RKO (cell line): ENCODE data around the gene WFDC2.
A peak's percentile ranks its signal among the peaks of the same experiment; 100 is the strongest.
"Not testable (repeated sequence)": the region's sequence is repeated elsewhere in the genome, so short reads cannot be mapped to it uniquely, and the experiment has no call there.

ENCODE experiments used
- DNase-seq: peaks from one replicate; pipeline ENCODE4 v3.0.0-alpha.2; 2016; ENCODE audit warnings: low spot score

WFDC2 gene

DNA sequence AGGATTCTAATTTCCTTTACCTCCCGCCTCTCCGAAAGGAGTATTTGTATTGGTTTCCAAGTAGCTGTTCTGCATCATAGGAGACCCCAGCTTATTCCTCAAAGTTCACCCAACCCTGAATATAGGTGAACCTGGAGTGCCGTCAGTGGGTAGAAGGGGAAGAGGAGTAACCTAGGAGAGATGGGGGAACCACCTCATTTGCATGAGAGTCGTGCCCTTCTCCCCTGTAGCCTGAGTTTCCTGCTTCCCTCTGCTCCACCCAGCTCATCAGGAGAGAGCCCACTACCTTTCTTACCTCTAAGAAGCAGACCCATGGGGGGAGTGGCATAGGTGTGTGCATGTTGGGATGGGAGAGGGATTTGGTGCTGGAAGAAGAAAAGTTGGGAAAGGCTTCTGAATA is 17.3 kb upstream of the WFDC2 start:
- no peak for DNase-seq

DNA sequence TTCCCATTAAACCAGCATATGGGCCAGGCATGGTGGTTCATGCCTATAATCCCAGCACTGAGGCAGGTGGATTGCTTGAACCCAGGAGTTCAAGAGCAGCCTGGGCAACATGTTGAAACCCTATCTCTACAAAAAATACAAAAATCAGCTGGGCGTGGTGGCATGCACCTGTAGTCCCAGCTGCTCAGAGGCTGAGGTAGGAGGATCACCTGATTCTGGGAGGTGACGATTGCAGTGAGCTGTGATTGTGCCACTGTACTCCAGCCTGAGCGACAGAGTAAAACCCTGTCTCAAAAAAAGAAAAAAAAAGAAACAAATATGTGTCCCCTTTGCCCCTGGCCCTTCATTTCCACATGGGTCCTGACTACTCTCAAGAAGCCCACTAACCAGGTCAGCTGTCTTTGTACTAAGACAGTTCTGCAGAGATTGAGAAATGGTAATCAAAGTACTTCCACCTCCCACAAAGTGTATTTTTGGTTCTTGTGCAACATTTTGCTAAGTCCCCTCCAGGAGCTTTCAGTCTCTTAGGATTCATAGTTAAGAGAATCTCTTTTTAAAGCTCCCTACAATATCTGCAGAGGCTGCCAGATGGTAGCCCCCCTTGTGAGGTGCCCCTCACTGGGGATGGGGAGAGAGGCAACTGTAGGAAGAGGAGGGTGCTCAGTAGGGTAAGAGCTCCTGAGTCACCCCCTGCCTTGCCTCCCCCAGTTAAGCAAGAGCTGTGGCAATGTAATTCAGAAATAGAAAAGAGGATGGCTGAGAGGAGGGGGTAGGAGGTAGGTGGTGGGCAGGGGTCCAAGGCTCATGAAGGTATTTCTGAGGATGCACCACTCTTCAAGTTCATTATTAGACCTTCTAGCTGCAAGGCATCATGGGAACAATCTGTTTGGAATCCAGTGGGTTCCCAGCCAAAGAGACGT is 16.5 kb upstream of the WFDC2 start:
- DNase-seq: no peak

DNA sequence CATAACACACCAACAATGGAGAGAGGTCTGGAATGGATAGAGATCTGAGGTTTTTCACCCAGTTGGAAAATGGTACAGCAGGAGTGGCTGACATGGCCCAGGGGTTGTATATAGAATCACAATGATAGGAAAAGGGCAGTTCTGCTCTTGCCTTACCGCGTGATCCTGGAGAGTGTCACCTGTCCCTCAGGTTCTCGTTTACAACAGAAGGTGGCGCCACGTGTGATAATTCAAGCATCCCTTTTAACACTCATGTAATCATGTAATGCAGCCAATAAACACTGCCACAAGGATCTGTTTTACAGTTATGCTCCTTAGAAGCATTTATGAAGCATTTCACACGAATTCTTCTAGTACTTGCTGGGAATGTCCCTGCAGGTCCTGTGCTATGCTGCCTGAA is 12.9 kb upstream of the WFDC2 start:
- peak; percentile 23 for DNase-seq

DNA sequence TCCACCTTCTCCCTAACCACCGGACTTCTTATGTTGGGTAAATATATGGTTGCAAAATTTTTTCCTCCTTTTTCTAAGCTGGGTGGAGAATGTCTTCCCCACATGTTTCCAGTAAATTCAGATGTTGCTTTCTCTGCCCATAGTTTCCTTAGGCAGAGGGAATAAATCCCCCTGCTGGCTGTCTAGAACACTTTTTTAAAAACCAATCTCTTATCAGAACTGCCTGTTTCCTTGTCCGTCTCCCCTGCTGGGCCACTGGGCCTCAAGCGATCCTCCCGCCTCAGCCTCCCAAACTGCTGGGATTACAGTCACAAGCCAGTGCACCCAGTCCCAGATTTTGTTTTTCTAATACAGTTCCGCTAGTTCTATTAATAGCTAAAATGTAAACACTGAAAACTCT is 9.9 kb upstream of the WFDC2 start:
- peak; percentile 52 for DNase-seq

DNA sequence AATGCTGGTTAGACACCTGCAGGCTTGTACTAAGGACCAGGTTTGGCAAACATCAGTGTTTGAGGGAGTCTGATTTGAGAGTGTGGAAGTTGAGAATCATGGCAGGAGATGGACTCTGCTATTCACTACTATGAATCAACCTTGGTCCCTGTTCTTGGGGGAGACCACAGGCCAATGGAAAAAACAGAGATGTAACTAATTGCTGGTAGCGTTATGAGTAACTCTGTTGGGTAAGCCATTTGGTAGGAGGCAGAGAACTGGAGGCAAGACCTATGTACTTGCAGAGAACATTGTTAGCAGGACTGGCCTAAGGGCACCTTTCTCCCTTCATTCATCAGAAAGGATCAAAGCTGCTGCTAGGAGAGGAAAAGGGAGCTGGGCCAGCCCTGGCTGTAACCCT is 8.3 kb upstream of the WFDC2 start:
- no peak for DNase-seq

DNA sequence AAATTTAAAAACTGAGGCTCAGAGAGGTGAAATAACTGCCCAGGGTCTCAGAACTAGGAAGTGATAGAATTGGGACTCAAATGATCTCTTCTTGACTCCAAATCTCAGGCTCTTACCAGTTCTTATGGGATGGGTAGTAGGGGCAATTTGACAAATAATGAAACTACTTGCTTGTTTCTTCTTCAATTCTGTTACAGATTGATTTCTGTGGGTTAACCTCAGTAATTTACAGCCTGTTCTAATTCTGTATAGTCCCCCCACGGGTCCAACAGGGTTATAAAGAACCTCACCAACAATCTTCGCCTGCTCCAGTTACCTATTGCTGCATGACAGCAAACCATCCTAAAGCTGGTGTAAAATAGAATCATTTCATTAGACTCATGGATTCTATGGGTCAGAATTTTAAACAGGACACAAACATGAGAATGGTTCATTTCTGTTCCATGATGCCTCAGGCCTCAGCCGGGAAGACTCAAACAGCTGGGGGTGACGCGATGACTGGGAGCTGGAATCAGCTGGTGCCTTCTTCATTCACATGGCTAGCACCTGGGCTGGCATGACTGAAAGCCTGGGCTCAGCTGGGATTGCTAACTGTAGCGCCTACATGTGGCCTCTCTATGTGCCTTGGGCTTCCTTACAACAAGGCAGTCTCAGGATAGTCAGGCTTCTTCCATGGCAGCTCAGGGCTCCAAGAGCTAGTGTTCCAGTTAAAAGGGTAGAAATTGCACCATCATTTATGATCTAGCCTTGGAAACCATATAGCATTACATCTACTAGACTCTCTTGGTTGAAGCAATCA is 6.6 kb upstream of the WFDC2 start:
- DNase-seq: no peak

DNA sequence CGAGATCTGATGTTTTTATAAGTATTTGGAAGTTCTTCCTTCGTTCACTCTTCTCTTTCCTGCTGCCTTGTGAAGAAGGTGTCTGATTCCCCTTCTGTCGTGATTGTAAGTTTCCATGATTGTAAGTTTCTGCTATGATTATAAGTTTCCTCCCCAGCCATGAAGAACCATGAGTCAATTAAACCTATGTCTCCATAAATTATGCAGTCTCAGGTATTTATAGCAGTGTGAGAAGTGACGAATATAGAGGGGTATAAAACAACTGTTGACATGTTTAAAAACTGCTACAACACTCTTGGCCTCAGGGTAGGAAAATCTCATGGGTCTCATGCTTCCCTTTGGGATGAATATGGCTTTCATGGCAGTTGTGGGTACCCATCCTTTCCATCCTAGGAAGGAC is 5.8 kb upstream of the WFDC2 start:
- DNase-seq: no peak

DNA sequence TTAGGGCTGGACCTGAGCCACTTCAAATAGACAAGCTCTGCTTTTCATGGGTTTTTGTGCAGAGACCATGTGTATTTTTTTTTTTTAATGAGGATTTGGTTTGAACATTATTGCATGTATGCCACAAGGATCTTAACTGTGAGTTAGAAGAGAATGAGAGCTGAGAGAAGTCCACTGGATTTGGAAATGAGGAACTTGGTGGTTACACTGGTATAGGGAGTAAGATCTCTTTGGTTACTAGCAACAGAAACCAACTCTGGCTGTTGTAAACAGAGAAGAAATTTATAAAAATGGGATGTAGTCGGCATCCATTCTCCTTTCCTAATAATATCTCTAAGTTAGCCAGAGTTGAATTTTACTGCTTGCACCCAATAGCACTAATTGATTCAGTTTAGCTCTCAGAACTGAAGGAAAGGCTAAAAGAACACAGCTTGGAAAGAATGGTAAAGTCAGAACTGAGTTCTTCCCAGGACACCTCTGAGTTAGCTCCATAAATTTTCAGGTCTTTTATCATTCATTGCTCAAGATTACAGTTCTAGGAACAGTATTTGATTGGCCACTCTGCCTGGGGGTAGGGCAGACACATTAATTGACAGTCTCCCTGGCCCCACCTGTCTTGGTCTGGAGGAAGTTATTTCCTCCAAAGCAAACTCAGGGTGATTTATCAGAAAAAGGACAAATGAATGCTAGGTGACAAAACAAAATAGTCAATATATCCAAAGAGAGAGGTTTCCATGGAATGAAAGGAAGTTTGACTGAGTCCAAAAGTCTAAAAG is 3.9 kb upstream of the WFDC2 start:
- no peak for DNase-seq

DNA sequence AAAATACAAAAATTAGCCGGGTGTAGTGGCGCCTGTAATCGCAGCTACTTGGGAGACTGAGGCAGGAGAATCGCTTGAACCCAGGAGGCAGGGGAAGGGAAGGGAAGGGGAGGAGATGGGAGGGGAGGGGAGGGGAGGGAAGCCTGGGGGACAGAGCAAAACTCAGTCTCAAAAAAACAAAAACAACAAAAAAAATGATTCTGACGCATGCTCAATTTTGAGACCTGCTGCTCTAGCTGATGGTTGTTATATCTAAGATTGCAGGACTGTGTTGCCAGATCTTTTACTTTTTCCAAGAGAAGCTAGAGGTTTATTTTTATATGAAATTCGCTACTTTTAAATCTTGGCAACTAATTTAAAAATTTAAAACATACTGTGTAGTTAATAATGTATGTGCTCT is 2.4 kb upstream of the WFDC2 start:
- DNase-seq: no peak

DNA sequence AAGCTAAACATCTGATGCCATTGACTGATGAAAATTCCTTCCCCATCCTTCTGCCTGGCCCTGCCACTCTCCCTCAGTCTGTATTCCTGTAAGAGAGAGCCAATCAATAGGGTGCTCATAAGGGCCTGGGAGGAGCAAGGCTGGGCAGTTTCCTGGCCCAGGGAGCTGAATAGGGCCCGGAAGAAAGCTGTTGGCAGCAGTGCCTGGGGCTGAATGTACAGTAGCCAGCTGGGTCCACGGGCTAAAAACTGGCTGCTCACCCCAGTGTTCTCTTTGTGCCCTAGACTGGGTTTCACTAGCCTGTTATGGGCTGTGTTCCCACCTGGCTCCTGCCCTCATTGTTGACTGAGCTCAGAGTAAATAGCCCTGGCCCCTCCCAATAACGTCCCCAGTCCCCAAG is 1.7 kb upstream of the WFDC2 start:
- no peak for DNase-seq

DNA sequence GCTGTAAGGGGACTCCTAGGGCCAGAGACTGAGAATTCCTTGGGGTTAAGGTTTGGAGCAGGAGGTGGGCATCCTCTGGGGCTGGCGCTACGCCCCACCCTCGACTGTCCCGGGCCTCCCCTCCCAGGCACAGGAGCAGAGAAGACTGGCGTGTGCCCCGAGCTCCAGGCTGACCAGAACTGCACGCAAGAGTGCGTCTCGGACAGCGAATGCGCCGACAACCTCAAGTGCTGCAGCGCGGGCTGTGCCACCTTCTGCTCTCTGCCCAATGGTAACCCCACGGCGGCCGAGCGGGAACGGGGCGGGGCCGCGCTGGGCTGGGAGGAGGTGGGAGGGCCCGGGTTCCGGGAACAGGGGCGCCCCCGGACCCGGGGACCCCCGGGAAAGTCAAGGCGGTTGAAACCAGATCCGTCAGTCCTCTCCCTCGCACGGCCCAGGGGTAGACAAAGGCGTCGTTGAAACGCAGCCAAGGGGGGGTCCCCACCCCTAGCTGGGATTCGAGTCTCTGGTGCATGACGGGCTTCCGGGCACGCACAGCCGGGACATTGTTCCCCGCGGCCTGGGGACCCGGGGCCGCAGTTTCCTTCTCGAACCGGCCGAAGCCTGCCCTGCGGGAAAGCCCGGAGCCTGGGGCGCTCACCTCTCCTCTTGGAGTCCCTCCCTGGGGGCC is 844 bp downstream of the WFDC2 start:
- DNase-seq: no peak

DNA sequence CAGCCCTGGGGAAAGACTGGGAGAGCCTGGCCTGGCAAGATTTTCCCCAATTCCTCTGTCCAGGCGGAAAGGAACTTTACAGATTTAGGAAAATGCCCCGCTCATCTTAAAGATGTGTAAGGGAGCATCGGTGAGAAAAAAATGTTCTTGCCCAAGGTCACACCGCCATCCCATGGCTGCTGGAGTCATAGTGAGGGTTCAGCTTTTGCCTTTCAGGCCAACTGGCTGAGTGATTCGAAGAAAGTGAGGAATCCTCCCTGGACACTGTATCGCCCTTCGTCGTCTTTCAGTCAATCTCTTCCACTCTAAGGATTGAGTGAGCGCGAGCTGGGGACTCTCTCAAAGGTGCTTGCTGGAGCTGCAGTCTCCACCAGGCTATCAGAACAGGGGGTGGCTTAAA is 1.4 kb downstream of the WFDC2 start:
- no peak for DNase-seq

DNA sequence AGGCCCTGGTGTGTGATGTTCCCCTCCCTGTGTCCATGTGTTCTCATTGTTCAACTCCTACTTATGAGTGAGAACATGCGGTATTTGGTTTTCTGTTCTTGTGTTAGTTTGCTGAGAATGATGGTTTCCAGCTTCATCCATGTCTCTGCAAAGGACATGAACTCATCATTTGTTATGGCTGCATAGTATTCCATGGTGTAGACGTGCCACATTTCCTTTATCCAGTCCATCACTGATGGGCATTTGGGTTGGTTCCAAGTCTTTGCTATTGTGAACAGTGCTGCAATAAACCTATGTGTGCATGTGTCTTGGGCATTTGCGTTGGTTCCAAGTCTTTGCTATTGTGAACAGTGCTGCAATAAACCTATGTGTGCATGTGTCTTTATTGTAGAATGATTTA is 2.7 kb downstream of the WFDC2 start:
- not testable (repeated sequence) for DNase-seq

DNA sequence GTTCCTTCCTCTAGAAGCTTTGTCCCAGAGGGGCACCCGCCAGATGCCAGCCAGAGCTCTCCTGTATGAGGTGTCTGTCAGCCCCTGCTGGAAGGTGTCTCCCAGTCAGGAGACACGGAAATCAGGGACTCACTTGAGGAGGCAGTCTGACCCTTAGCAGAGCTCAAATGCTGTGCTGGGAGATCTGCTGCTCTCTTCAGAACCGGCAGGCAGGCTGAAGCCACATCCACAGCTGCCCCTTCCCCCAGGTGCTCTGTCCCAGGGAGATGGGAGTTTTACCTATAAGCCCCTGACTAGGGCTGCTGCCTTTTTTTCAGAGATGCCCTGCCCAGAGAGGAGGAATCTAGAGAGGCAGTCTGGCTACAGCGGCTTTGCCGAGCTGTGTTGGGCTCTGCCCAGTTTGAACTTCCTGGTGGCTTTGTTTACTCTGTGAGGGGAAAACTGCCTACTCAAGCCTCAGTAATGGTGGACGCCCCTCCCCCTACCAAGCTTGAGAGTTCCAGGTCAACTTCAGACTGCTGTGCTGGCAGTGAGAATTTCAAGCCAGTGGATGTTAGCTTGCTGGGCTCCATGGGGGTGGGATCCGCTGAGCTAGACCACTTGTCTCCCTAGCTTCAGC is 8.1 kb downstream of the WFDC2 start:
- DNase-seq: not testable (repeated sequence)

DNA sequence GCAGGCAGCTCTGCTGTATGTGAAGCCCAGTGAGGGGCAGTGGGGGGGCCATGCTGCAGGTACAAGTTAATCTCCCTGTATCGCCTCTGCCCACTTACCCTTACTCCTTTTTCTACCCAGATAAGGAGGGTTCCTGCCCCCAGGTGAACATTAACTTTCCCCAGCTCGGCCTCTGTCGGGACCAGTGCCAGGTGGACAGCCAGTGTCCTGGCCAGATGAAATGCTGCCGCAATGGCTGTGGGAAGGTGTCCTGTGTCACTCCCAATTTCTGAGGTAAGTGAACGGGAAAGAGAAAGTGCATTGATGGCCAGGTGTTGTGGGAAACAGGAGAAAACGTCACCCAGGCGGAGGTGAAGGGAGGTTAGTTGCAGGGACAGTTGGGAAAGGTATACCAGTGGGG is 10.3 kb downstream of the WFDC2 start:
- no peak for DNase-seq

DNA sequence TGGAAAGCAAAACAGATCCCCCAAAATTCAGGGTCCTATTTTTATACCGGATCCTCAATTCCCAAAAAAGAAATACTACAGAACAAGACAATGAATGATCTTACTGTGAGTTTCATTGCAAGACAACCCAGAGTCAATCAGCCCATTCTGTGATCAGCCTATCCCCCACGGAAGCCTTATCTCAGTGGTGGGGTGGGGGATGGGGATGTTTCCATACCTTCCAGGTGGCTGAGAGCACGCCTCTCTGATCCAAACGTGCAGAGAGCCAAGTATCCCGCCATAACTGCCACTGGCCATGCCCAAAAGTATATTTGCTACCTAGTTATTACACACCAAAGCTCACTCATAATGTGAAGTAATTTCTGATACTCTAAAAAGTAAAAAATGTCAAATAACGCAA is 15.1 kb downstream of the WFDC2 start:
- DNase-seq: no peak

DNA sequence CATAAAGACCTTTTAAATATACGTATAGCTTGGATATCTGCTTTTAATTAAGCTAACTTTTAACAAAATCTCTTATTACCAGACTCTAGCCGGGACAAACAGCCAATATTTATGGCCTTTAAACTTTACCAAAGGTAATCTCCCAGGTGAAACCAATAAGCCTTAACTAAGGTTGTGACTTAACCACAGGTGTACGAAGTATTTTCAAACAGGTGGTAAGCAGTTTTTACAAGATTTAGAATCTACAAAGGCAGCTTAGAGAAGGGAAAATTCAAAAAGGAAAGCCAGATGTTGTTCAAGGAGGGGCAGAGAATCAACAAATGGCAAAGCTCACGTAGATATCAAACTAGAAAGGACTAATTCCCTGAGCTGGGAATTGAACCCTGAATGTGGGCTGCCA is 15.8 kb downstream of the WFDC2 start:
- DNase-seq: no peak

DNA sequence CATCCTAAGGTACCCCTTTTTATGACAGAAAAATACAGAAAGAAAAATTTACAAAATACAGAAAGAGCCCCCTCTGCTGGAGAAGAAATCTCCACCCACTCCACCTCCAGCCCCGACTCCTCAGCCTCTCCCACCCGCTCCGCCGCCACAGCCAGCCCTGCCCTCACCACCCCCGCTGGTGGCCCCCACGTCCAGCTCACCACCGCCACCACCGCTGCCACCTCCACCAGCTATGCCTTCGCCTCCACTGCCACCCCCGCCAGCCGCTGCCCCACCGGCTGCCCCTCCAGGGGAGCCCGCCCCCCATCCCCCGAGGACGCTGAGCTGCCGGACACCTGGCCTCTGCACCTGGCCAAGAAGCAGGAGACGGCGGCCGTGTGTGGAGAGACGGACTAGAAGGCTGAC is 17.7 kb downstream of the WFDC2 start:
- DNase-seq: no peak

DNA sequence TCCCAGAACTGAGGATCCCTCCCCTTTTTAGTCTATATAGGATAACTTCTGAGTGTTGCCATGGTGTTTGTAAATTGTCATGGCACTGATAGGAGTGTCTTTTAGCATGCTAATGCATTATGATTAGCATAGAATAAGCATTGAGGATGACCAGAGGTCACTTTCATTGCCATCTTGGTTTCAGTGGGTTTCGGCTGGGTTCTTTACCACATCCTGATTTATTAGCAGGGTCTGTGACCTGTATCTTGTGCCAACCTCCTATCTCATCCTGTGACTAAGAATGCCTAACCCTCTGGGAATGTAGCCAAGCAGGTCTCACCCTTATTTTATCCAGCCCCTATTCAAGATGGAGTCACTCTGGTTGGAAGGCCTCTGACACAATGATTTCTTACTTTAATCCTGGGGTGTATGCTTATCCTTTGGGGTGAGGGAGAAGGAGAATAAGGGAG is 19.6 kb downstream of the WFDC2 start:
- DNase-seq: peak; percentile 63

DNA sequence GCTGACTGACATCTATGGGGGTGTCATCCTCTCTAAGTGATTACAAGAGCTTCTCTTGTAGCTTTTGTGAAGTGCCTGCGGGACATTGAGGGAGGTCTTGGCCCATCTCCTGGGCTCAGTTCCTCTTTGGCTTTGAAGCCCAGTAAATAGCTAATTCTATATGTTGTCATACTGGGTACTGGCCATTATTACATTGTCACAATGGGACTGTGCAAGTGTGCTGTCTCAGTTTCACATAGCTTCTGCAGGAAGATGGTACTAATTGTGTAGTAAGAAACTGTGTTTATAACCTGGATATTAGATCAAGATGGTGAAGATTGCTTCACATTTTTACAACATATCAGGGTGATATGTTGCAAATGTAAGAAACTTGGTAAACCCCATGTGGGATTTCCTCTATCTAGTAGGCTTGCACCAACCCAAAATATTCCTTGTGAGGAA is 26.0 kb downstream of the WFDC2 start:
- no peak for DNase-seq

DNA sequence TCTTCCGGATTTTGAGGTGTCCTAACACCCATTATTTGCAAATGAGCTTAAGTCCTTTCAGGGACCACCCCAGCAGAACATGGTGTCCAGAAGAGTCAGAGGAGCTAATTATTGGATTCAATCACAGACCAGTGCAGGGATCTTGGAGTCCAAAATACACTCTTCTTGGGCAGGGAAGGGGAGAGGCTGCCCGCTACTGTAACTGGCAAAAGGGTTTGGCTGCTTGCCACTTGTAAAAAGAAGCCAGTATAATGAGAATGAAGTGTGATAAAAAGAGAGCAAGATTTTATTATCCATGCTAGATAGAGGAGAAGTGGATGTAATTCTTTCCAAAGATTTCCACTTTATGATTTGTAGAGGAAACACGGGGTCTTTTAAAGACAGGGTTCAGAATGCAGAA is 26.6 kb downstream of the WFDC2 start:
- no peak for DNase-seq
